GM12878 (cell line): ENCODE measurements around the gene UBXN10. TPM values are rescaled to one million over a fixed set of nuclear protein-coding genes. Genes with fewer than 3 reads are reported as not detected.
"Not testable (repeated sequence)": the region's sequence is repeated elsewhere in the genome, so short reads cannot be mapped to it uniquely, and the experiment has no call there.

Experiments used
- ATAC-seq: fragments of 200-7000 bp; cut with Tn5 transposase; 3 replicates; pipeline ENCODE4 v1.9.1; 2020; ENCODE audit warnings: mild to moderate bottlenecking, moderate library complexity
- BruUV-seq: library from RNA; stranded (reverse); fragments of 400-500 nt; replicated peaks from 2 replicates; lab custom pipeline; 2021; lab: Mats Ljungman, UMichigan
- CTCF ChIA-PET: fragments of 300-600 bp; sonication (Branson Sonifier 250); formaldehyde crosslinking; extraction: SDS; loops from one replicate; lab custom pipeline; 2021; ENCODE audit warnings: inconsistent platforms; lab: Yijun Ruan, JAX
- POLR2A ChIA-PET: fragments of 350-600 bp; formaldehyde crosslinking; extraction: SDS; loops from one replicate; lab custom pipeline; 2021; ENCODE audit warnings: inconsistent platforms; lab: Charles Lee
- RAD21 ChIA-PET: fragments of 300-600 bp; sonication (Branson Sonifier 250); formaldehyde crosslinking; loops from one replicate; lab custom pipeline; 2023; ENCODE audit warnings: antibody characterized with exemption; ENCODE audit not compliant: unreplicated experiment; lab: Charles Lee
- SMC1A ChIA-PET: fragments of 300-600 bp; sonication (Branson Sonifier 250); formaldehyde crosslinking; loops from one replicate; lab custom pipeline; 2023; ENCODE audit not compliant: unreplicated experiment, uncharacterized antibody; lab: Charles Lee
- DNase-seq: peaks from one replicate; pipeline ENCODE4 v3.0.0-alpha.2; 2011; ENCODE audit warnings: low read depth, low spot score
- FAIRE-seq: peaks from 3 replicates; lab custom pipeline; 2011; peaks lifted over from hg19 to GRCh38; lab: Jason Lieb, UNC
- H2AFZ ChIP-seq: 2 replicates; pipeline ENCODE4 v1.6.0; 2011; ENCODE audit warnings: low read depth, low read length, control low read depth; ENCODE audit not compliant: control insufficient read depth
- H3K27ac ChIP-seq: 2 replicates; pipeline ENCODE4 v1.5.1; 2011; ENCODE audit warnings: control low read depth; ENCODE audit not compliant: control insufficient read depth, insufficient read depth
- H3K27me3 ChIP-seq, 2 experiments: replicated peaks in 1 of 2; 2 replicates each; pipeline versions ENCODE4 v1.6.0 to v1.6.1; 2011; ENCODE audit warnings: low read length in 1 of 2; ENCODE audit not compliant: control insufficient read depth in 2 of 2, insufficient read depth in 2 of 2
- H3K36me3 ChIP-seq, 2 experiments: 2 replicates each; pipeline ENCODE4 v1.5.1; 2011; ENCODE audit warnings: low read length in 1 of 2; ENCODE audit not compliant: control insufficient read depth in 2 of 2, insufficient read depth in 2 of 2
- H3K4me1 ChIP-seq: 2 replicates; pipeline ENCODE4 v1.6.1; 2011; ENCODE audit warnings: mild to moderate bottlenecking, low read length, moderate library complexity, mixed read lengths; ENCODE audit not compliant: control insufficient read depth, insufficient read depth
- H3K4me2 ChIP-seq: 2 replicates; pipeline ENCODE4 v1.6.0; 2011; ENCODE audit warnings: control low read depth; ENCODE audit not compliant: control insufficient read depth, insufficient read depth
- H3K4me3 ChIP-seq: fragments of 200-600 bp; sonication (generic); 2 replicates; pipeline ENCODE4 v1.5.1; 2016
- H3K79me2 ChIP-seq: 2 replicates; pipeline ENCODE4 v1.6.0; 2011; ENCODE audit warnings: low read length; ENCODE audit not compliant: control insufficient read depth, insufficient read depth
- H3K9ac ChIP-seq: 2 replicates; pipeline ENCODE4 v1.8.0; 2011; ENCODE audit warnings: low read length, control low read depth, mixed read lengths; ENCODE audit not compliant: control insufficient read depth, insufficient read depth
- H3K9me3 ChIP-seq: replicated peaks from 3 replicates; pipeline ENCODE4 v1.5.1; 2011; ENCODE audit warnings: mild to moderate bottlenecking, low read length; ENCODE audit not compliant: control insufficient read depth, insufficient read depth
- H4K20me1 ChIP-seq: 2 replicates; pipeline ENCODE4 v1.6.0; 2011; ENCODE audit not compliant: control insufficient read depth, insufficient read depth
- FOXM1 ChIP-seq: IDR thresholded peaks from 2 replicates; pipeline ENCODE4 v1.6.1; 2012; ENCODE audit warnings: low read depth, mild to moderate bottlenecking, inconsistent platforms, low read length, moderate library complexity
- HCFC1 ChIP-seq: fragments of 150-350 bp; IDR thresholded peaks from 2 replicates; pipeline ENCODE4 v1.6.1; 2014; ENCODE audit warnings: low read length
- JUND ChIP-seq: IDR thresholded peaks from 2 replicates; pipeline ENCODE4 v1.6.1; 2012; ENCODE audit warnings: low read depth, mild to moderate bottlenecking, low read length, improper control_type of control experiment, moderate library complexity
- KAT2A ChIP-seq: conservative IDR thresholded peaks from 2 replicates; pipeline ENCODE4 v1.6.1; 2011; ENCODE audit warnings: low read depth, low read length; ENCODE audit not compliant: control insufficient read depth
- NFXL1 ChIP-seq: fragments of 450-650 bp; IDR thresholded peaks from 2 replicates; pipeline ENCODE4 v1.6.1; 2017; ENCODE audit warnings: antibody characterized with exemption, mild to moderate bottlenecking, borderline replicate concordance
- POU2F2 ChIP-seq: IDR thresholded peaks from 3 replicates; pipeline ENCODE4 v1.6.1; 2011; ENCODE audit warnings: low read depth, mild to moderate bottlenecking, low read length, borderline replicate concordance
- RAD21 ChIP-seq: IDR thresholded peaks from 2 replicates; pipeline ENCODE4 v1.6.1; 2011; ENCODE audit warnings: mild to moderate bottlenecking, low read depth, low read length, moderate library complexity; ENCODE audit not compliant: insufficient read depth
- SMC3 ChIP-seq: IDR thresholded peaks from 2 replicates; pipeline ENCODE4 v1.6.1; 2011; ENCODE audit warnings: low read length, improper control_type of control experiment, borderline replicate concordance
- SPI1 ChIP-seq: IDR thresholded peaks from 2 replicates; pipeline ENCODE4 v1.6.1; 2011; ENCODE audit warnings: low read depth, mild to moderate bottlenecking, low read length, moderate library complexity, borderline replicate concordance; ENCODE audit not compliant: insufficient read depth
- STAT3 ChIP-seq: IDR thresholded peaks from 2 replicates; pipeline ENCODE4 v1.6.1; 2011; ENCODE audit warnings: low read depth, low read length, improper control_type of control experiment
- ZNF622 ChIP-seq: fragments of 450-650 bp; IDR thresholded peaks from 2 replicates; pipeline ENCODE4 v1.6.1; 2017; ENCODE audit warnings: mild to moderate bottlenecking, inconsistent platforms
- ZSCAN29 ChIP-seq: fragments of 450-650 bp; IDR thresholded peaks from 2 replicates; pipeline ENCODE4 v1.6.1; 2017; ENCODE audit warnings: mild to moderate bottlenecking, moderate library complexity
- whole genome bisulfite sequencing: methylation state at CpG from one replicate; pipeline ENCODE4 v1.1.6; 2016; ENCODE audit warnings: low lambda C conversion rate; ENCODE audit not compliant: insufficient replicate concordance, insufficient coverage; ENCODE audit errors: missing lambda C conversion rate; 5-methylcytosine and 5-hydroxymethylcytosine counted together
- in situ Hi-C: fragments of 300-500 bp; cut with MboI; formaldehyde crosslinking; loops from 9 replicates; pipeline ENCODE4 v1.14.3; 2018; ENCODE audit warnings: mixed read lengths
- intact Hi-C: fragments of 100-400 bp; cut with micrococcal nuclease; formaldehyde crosslinking; loops from one replicate; pipeline ENCODE4 v1.14.2; 2022; ENCODE audit not compliant: unreplicated experiment
- polyA plus RNA-seq, 11 experiments: library from polyadenylated mRNA; depleted of rRNA in 4 of 11; unstranded in 6 of 11; stranded (reverse) in 5 of 11; fragments of >200 nt; fragmentation: Nextera tagmentation in 4 of 11; fragmentation: Illumina TruSeq in 1 of 11; extraction: Ambion mirVana in 4 of 11; extraction: Trizol in 1 of 11; gene quantifications; 1 replicate in 1 of 11; 2 replicates in 10 of 11; pipeline versions ENCODE4 v1.2.1 to v1.2.3, GENCODE V29; 2011 to 2016; ENCODE audit warnings: inconsistent platforms in 2 of 11, missing spikeins in 2 of 11, low read depth in 1 of 11
- total RNA-seq, 4 experiments: library from RNA; depleted of rRNA in 3 of 4; stranded (reverse); fragments of >200 nt in 3 of 4; fragmentation: Illumina TruSeq in 1 of 4; extraction: Trizol in 1 of 4; gene quantifications; 2 replicates each; pipeline versions ENCODE4 v1.2.1 to v1.2.3, GENCODE V29; 2013 to 2021
- TF ChIP-seq, protein P1 (sequence below), 3 experiments: IDR thresholded peaks in 2 of 3; conservative IDR thresholded peaks in 1 of 3; 2 replicates each; pipeline ENCODE4 v1.5.1; 2011; ENCODE audit warnings: low read depth in 3 of 3, low read length in 3 of 3, mild to moderate bottlenecking in 3 of 3, control low read depth in 2 of 3, moderate library complexity in 2 of 3, inconsistent platforms in 1 of 3, mixed read lengths in 1 of 3; ENCODE audit not compliant: control insufficient read depth in 2 of 3, insufficient read depth in 1 of 3; ENCODE audit errors: extremely low read depth in 1 of 3
- TF ChIP-seq, protein P2 (sequence below): fragments of 450-650 bp; IDR thresholded peaks from 2 replicates; pipeline ENCODE4 v1.6.1; 2017; ENCODE audit warnings: low read depth, mild to moderate bottlenecking, moderate library complexity

The UBXN10 gene
- total and polyA plus RNA-seq, 10 of the 15 experiments (the other 5 are each of a cell fraction or from before 2014, with no cell fraction given) = 0.03 to 0.15 (median 0.06) TPM; not detected in 7

DNA sequence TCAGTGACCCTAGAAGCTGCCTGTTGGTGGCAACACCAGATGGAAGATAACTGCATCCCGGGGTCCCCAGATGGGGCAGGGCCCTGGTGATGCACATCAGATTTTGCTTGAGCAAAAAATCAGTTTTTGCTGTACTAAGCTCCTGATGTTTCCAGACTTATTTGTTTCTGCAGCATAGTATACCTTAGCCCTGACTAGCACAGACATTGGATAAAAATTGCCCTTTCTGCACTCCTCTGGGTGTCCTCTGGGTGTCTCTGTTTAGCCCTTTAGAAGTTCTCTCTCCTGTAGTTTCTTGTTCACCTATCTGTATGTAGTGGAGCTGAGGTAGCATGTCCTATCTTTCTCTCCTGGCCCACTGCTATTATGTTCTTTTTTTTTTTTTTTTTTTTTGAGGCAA lies 30.7 kb downstream of the UBXN10 start:
- Histone ChIP-seq H3K36me3 (no peaks in the 10 kb centered on the region), H3K4me3 (no peak overlapping the region), H3K9me3 (peaks cover 2% of the 10 kb centered on the region; the same call in 1 of the 3 replicates), H3K79me2 (no peaks in the 10 kb centered on the region), H3K4me1 (no peaks in the 10 kb centered on the region; the same call in 1 of the 2 replicates), H3K4me2 (no peak overlapping the region), H3K27ac (no peak overlapping the region), H4K20me1 (no peaks in the 10 kb centered on the region), H3K27me3 (peaks cover 1 to 3% of the 10 kb centered on the region in 2 experiments; a peak in 3 of 4 replicates), H2AFZ (no peak overlapping the region), H3K9ac (no peak overlapping the region)
- CTCF ChIA-PET = interaction anchor here (1.1 to 6.2 kb wide), 4 partner anchors 11 to 276 kb away, joined by 3 to 47 read pairs (median 4); no protein-coding TSS in a partner anchor
- in situ Hi-C loops = no loop called here
- FAIRE-seq (peak; percentile 79), ATAC-seq (peak; percentile 94), DNase-seq (no peak)
- POLR2A ChIA-PET = no interaction called here
- intact Hi-C loops = loop anchor here (1.0 to 10.0 kb wide), 3 partner anchors 138 to 418 kb away; partner anchors contain the start of gene PINK1
- 0% methylated on average over 1 of the region's 1 CpG for WGBS
- SMC1A ChIA-PET = interaction anchor here (0.7 to 1.7 kb wide), 4 partner anchors 10 to 278 kb away, joined by 3 to 5 read pairs (median 4); no protein-coding TSS in a partner anchor
- RAD21 ChIA-PET = interaction anchor here (0.6 to 1.0 kb wide), 2 partner anchors 278 to 305 kb away, joined by 4 read pairs; no protein-coding TSS in a partner anchor
- no TSS peak for BruUV-seq
- TF ChIP-seq RAD21 (peak; percentile 62), STAT3 (no peak), ZSCAN29 (no peak), KAT2A (no peak), JUND (no peak), POU2F2 (no peak), SMC3 (peak; percentile 61; the same call in 1 of the 2 replicates), ZNF622 (no peak), NFXL1 (no peak), SPI1 (no peak), FOXM1 (no peak), HCFC1 (no peak)
- TF ChIP-seq, protein P1, sequence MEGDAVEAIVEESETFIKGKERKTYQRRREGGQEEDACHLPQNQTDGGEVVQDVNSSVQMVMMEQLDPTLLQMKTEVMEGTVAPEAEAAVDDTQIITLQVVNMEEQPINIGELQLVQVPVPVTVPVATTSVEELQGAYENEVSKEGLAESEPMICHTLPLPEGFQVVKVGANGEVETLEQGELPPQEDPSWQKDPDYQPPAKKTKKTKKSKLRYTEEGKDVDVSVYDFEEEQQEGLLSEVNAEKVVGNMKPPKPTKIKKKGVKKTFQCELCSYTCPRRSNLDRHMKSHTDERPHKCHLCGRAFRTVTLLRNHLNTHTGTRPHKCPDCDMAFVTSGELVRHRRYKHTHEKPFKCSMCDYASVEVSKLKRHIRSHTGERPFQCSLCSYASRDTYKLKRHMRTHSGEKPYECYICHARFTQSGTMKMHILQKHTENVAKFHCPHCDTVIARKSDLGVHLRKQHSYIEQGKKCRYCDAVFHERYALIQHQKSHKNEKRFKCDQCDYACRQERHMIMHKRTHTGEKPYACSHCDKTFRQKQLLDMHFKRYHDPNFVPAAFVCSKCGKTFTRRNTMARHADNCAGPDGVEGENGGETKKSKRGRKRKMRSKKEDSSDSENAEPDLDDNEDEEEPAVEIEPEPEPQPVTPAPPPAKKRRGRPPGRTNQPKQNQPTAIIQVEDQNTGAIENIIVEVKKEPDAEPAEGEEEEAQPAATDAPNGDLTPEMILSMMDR (IDR thresholded peaks at IDR 0.05 in 2 of 3, conservative IDR thresholded peaks at IDR 0.05 in 1 of 3; ENCODE audit: control insufficient read depth in 2 of 3, extremely low read depth in 1 of 3, insufficient read depth in 1 of 3, low read depth in 3 of 3, low read length in 3 of 3) = peak; percentile 54 to 60 (median 58)
- TF ChIP-seq, protein P2, sequence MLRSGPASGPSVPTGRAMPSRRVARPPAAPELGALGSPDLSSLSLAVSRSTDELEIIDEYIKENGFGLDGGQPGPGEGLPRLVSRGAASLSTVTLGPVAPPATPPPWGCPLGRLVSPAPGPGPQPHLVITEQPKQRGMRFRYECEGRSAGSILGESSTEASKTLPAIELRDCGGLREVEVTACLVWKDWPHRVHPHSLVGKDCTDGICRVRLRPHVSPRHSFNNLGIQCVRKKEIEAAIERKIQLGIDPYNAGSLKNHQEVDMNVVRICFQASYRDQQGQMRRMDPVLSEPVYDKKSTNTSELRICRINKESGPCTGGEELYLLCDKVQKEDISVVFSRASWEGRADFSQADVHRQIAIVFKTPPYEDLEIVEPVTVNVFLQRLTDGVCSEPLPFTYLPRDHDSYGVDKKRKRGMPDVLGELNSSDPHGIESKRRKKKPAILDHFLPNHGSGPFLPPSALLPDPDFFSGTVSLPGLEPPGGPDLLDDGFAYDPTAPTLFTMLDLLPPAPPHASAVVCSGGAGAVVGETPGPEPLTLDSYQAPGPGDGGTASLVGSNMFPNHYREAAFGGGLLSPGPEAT = no peak

DNA sequence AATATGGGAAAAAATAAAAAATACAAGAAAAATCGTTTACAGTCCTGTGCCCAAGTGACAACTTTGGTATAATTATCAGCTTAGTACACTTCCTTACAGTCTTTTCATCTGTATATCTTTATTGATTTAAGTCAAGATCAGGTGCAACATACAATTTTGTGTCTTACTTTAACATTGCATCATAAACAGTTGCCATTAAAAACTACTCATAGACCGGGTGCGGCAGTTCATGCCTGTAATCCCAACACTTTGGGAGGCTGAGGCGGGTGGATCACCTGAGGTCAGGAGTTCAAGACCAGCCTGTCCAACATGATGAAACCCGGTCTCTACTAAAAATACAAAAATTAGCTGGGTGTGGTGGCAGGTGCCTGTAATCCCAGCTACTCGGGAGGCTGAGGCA lies 33.2 kb downstream of the UBXN10 start:
- H3K36me3 ChIP-seq, H3K4me1 ChIP-seq, DNase-seq, H3K9me3 ChIP-seq, in situ Hi-C loops, RAD21 ChIA-PET, H3K4me3 ChIP-seq, H4K20me1 ChIP-seq, ATAC-seq, H3K9ac ChIP-seq, H3K79me2 ChIP-seq, H3K27ac ChIP-seq, POLR2A ChIA-PET, FAIRE-seq, H3K27me3 ChIP-seq, H3K4me2 ChIP-seq, BruUV-seq, H2AFZ ChIP-seq: not testable (repeated sequence)
- intact Hi-C loops = loop anchor here (10.0 kb wide), 2 partner anchors 136 to 416 kb away; partner anchors contain the start of gene PINK1
- CTCF ChIA-PET = interaction anchor here (1.0 to 6.2 kb wide), 3 partner anchors 15 to 302 kb away, joined by 3 to 47 read pairs (median 4); no protein-coding TSS in a partner anchor
- WGBS = 36% methylated on average over 6 of the region's 6 CpGs
- SMC1A ChIA-PET = interaction anchor here (1.0 kb wide), 1 partner anchor 25 kb away, joined by 3 read pairs; no protein-coding TSS in a partner anchor
